ENCODE measurements around the gene COL6A1. TPM values are rescaled to one million over a fixed set of nuclear protein-coding genes. Genes with fewer than 3 reads are reported as not detected.
A peak's percentile ranks its signal among the peaks of the same experiment; 100 is the strongest.
"Not testable (repeated sequence)": the region's sequence is repeated elsewhere in the genome, so short reads cannot be mapped to it uniquely, and the experiment has no call there.

Gene COL6A1
- total RNA-seq, 4 donors from 2014 or later, result 356 to 669 (median 427) TPM

GRCh38 chr21:45972716-45973474, 8.7 kb upstream of the COL6A1 start:
- Histone ChIP-seq H3K4me1 (peaks cover 0 to 61% (median 49%) of the 10 kb centered on the region in 4 donors), H3K27me3 (no peaks in the 10 kb centered on the region), H3K27ac (peak overlapping the region; percentile 88 to 98 (median 92)), H3K4me3 (peak overlapping the region; percentile 38 to 56 (median 53)), H3K9me3 (no peaks in the 10 kb centered on the region), H3K36me3 (no peaks in the 10 kb centered on the region)
- DNase-seq (ENCODE audit: low spot score in 2 of 2), result peak; percentile 63 to 75
- TF ChIP-seq, protein P1, sequence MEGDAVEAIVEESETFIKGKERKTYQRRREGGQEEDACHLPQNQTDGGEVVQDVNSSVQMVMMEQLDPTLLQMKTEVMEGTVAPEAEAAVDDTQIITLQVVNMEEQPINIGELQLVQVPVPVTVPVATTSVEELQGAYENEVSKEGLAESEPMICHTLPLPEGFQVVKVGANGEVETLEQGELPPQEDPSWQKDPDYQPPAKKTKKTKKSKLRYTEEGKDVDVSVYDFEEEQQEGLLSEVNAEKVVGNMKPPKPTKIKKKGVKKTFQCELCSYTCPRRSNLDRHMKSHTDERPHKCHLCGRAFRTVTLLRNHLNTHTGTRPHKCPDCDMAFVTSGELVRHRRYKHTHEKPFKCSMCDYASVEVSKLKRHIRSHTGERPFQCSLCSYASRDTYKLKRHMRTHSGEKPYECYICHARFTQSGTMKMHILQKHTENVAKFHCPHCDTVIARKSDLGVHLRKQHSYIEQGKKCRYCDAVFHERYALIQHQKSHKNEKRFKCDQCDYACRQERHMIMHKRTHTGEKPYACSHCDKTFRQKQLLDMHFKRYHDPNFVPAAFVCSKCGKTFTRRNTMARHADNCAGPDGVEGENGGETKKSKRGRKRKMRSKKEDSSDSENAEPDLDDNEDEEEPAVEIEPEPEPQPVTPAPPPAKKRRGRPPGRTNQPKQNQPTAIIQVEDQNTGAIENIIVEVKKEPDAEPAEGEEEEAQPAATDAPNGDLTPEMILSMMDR (IDR thresholded peaks at IDR 0.05), result no peak
- TF ChIP-seq POLR2A (IDR thresholded peaks at IDR 0.05) (no peak), EP300 (IDR thresholded peaks at IDR 0.05) (no peak)
- 0 to 3% methylated on average over 7 to 31 of the region's 58 CpGs for WGBS, 2 donors

DNA sequence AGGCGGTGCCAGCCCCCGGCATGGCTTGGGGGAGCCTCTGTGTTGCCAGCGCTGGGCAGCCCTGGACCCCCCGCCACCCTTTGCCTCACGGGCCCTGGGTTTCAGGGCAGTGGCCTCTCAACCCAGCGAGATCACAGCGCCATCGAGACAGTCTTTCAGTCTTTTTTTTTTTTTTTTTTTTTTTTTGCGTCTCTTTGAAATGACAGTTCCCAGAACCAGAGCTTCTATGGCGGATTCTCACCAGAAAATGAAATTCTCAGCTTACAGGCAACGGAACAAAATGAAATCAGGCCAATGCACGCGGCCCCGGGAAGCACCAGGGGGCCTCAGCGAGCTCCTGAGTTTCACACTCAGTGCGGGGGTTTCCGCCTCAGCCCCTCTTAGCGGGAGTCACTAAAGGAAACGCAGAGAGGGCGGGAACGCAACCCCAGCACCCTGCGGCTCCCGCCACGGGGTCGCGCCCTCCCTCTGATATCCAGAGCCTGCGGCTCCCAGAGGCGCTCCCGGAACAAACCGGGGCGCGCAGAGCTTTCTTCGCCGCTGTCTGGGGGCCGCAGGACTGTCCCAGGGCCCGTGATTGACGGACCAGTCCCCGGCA, 8.0 kb upstream of the COL6A1 start:
- WGBS, 2 donors, result 0 to 1% methylated on average over 20 to 32 of the region's 38 CpGs
- Histone ChIP-seq H3K4me1 (peaks cover 0 to 68% (median 52%) of the 10 kb centered on the region in 4 donors), H3K4me3 (peak overlapping the region; percentile 38 to 56 (median 53))

GRCh38 chr21:45974073-45975019, 7.2 kb upstream of the COL6A1 start:
- no peaks in the 10 kb centered on the region for H3K9me3 ChIP-seq
- 1 to 2% methylated on average over 19 to 49 of the region's 59 CpGs for WGBS, 2 donors
- no peaks in the 10 kb centered on the region for H3K36me3 ChIP-seq
- H3K27ac ChIP-seq, result peak overlapping the region; percentile 88 to 98 (median 92)
- peak overlapping the region; percentile 38 to 56 (median 53) for H3K4me3 ChIP-seq
- H3K27me3 ChIP-seq, result no peaks in the 10 kb centered on the region
- TF ChIP-seq, protein P1 (IDR thresholded peaks at IDR 0.05), result no peak
- TF ChIP-seq POLR2A (IDR thresholded peaks at IDR 0.05) (peak in 1 of 2 donors; percentile 20), EP300 (IDR thresholded peaks at IDR 0.05) (peak in 1 of 2 donors; percentile 72)
- peaks cover 0 to 75% (median 55%) of the 10 kb centered on the region in 4 donors for H3K4me1 ChIP-seq
- no peak for DNase-seq (ENCODE audit: low spot score in 2 of 2)

More for the DNA sequence above, 8.0 kb upstream of the COL6A1 start:
- TF ChIP-seq, protein P1 (IDR thresholded peaks at IDR 0.05), result peak; percentile 68 to 81 (median 77)
- TF ChIP-seq EP300 (IDR thresholded peaks at IDR 0.05) (peak in 1 of 2 donors; percentile 48), POLR2A (IDR thresholded peaks at IDR 0.05) (peak in 1 of 2 donors; percentile 33)
- H3K27me3 ChIP-seq, result no peaks in the 10 kb centered on the region
- DNase-seq (ENCODE audit: low spot score in 2 of 2), result peak; percentile 70 to 80
- no peaks in the 10 kb centered on the region for H3K36me3 ChIP-seq
- no peaks in the 10 kb centered on the region for H3K9me3 ChIP-seq
- peak overlapping the region; percentile 88 to 98 (median 92) for H3K27ac ChIP-seq

DNA sequence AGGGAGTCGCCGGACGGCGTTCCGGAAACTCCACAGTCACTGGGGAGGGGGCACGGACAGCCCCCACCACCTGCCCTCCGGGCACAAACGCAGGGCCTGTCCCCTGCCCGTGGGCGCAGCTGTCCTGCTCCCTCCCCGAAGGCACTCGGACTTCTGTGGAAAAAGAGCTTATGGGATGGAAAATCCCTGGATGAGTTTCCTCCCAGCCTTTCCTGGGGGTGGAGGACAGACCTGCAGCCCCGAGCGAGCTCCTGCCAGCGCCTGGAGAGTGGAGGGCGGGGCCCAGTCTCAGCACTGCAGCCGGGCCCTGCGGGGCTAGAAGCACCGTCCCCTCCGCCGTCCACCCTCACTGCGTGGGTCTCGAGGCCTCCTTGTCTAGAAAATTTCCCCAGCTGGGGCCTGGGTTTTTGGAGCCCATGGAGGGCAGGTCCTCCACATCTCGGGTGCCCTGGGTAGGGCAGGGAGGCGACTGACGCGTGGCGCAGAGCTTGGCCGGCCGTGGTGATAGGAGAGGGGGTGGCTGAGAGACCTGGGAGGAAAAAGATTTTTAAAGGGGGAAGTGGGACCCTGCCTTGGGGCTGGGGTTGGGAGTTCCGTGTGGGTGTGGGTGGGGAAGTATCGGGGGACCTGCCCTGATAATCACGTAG, 6.4 kb upstream of the COL6A1 start:
- no peaks in the 10 kb centered on the region for H3K36me3 ChIP-seq
- WGBS, 2 donors, result 29 to 36% methylated on average over 26 to 28 of the region's 33 CpGs
- peaks cover 0 to 79% (median 55%) of the 10 kb centered on the region in 4 donors for H3K4me1 ChIP-seq
- no peaks in the 10 kb centered on the region for H3K9me3 ChIP-seq
- H3K27ac ChIP-seq, result peak overlapping the region; percentile 88 to 98 (median 92)
- H3K4me3 ChIP-seq, result peak overlapping the region; percentile 16 to 56 (median 46)
- no peak for DNase-seq (ENCODE audit: low spot score in 2 of 2)
- no peaks in the 10 kb centered on the region for H3K27me3 ChIP-seq
- TF ChIP-seq, protein P1 (IDR thresholded peaks at IDR 0.05), result peak in 2 of 5 experiments; percentile 31 to 39
- TF ChIP-seq POLR2A (IDR thresholded peaks at IDR 0.05) (peak in 1 of 2 donors; percentile 3), EP300 (IDR thresholded peaks at IDR 0.05) (peak in 1 of 2 donors; percentile 34)

DNA sequence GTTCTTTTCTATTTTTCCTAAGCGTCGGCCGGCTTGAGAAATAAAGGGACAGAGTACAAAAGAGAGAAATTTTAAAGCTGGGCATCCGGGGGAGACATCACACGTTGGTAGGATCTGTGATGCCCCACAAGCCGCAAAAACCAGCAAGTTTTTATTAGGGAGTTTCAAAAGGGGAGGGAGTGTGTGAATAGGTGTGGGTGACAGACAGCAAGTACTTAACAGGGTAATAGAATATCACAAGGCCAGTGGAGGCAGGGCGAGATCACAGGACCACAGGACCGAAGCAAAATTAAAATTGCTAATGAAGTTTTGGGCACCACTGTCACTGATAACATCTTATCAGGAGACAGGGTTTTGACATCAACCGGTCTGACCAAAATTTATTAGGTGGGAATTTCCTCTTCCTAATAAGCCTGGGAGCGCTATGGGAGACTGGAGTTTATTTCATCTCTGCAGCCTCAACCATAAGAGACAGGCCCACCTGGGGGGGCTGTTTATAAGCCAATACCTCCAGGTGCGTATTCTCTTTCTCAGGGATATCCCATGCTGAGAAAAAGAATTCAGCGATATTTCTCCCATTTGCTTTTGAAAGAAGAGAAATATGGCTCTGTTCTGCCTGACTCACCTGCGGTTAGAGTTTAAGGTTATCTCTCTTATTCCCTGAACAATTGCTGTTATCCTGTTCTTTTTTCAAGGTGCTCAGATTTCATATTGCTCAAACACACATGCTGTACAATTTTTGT, 5.7 kb upstream of the COL6A1 start:
- not testable (repeated sequence) for DNase-seq (ENCODE audit: low spot score in 2 of 2); H3K36me3 ChIP-seq; H3K4me3 ChIP-seq; H3K9me3 ChIP-seq; H3K27me3 ChIP-seq
- H3K27ac ChIP-seq, result peak overlapping the region; percentile 88 to 98 (median 92)
- 75 to 77% methylated on average over 13 of the region's 13 CpGs for WGBS, 2 donors
- H3K4me1 ChIP-seq, result peaks cover 0 to 73% (median 51%) of the 10 kb centered on the region in 4 donors
